Thyroid gland (tissue), 4 donors: ENCODE data around the gene CD2AP.

ENCODE experiments used
- POLR2A ChIP-seq, 2 donors: fragments of 450-650 bp; IDR thresholded peaks; one replicate each; pipeline ENCODE4 v1.6.1; 2017; ENCODE audit warnings: antibody characterized with exemption in 2 of 2, mild to moderate bottlenecking in 2 of 2, moderate library complexity in 1 of 2
- TF ChIP-seq, protein P1 (sequence below), 6 experiments: fragments of 200-600 bp in 3 of 6; fragments of 450-650 bp in 3 of 6; sonication (generic) in 3 of 6; IDR thresholded peaks; one replicate each; pipeline ENCODE4 v1.5.1; 2016 to 2019; ENCODE audit warnings: antibody characterized with exemption in 6 of 6, mild to moderate bottlenecking in 2 of 6, inconsistent platforms in 1 of 6, moderate library complexity in 1 of 6

GRCh38 chr6:47621838-47622449 is 144.4 kb downstream of the CD2AP start:
- TF ChIP-seq, protein P1, sequence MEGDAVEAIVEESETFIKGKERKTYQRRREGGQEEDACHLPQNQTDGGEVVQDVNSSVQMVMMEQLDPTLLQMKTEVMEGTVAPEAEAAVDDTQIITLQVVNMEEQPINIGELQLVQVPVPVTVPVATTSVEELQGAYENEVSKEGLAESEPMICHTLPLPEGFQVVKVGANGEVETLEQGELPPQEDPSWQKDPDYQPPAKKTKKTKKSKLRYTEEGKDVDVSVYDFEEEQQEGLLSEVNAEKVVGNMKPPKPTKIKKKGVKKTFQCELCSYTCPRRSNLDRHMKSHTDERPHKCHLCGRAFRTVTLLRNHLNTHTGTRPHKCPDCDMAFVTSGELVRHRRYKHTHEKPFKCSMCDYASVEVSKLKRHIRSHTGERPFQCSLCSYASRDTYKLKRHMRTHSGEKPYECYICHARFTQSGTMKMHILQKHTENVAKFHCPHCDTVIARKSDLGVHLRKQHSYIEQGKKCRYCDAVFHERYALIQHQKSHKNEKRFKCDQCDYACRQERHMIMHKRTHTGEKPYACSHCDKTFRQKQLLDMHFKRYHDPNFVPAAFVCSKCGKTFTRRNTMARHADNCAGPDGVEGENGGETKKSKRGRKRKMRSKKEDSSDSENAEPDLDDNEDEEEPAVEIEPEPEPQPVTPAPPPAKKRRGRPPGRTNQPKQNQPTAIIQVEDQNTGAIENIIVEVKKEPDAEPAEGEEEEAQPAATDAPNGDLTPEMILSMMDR (IDR thresholded peaks at IDR 0.05), result no peak
- TF ChIP-seq POLR2A (IDR thresholded peaks at IDR 0.05), result no peak
